BJ (cell line): ENCODE data around the gene UPK1A. TPM values are rescaled to one million over a fixed set of nuclear protein-coding genes. Genes with fewer than 3 reads are reported as not detected.
"Not testable (repeated sequence)": the region's sequence is repeated elsewhere in the genome, so short reads cannot be mapped to it uniquely, and the experiment has no call there.

Experiments used
- CTCF ChIA-PET: fragments of 350-600 bp; formaldehyde crosslinking; extraction: SDS; loops from one replicate; lab custom pipeline; 2021; ENCODE audit warnings: antibody characterized with exemption, inconsistent platforms; lab: Yijun Ruan, JAX
- POLR2A ChIA-PET: fragments of 300-600 bp; sonication (Branson Sonifier 250); formaldehyde crosslinking; extraction: SDS; loops from one replicate; lab custom pipeline; 2021; ENCODE audit warnings: antibody characterized with exemption; lab: Charles Lee
- DNase-seq: peaks from one replicate; pipeline ENCODE4 v3.0.0-alpha.2; 2011; ENCODE audit warnings: low read depth
- H3K27me3 ChIP-seq: 2 replicates; pipeline ENCODE4 v1.6.0; 2011; ENCODE audit warnings: low read length; ENCODE audit not compliant: control insufficient read depth, insufficient read depth
- H3K36me3 ChIP-seq: 2 replicates; pipeline ENCODE4 v1.5.1; 2011; ENCODE audit warnings: low read length; ENCODE audit not compliant: control insufficient read depth, insufficient read depth
- H3K4me3 ChIP-seq: 2 replicates; pipeline ENCODE4 v1.5.1; 2011; ENCODE audit warnings: low read depth, mild to moderate bottlenecking, control low read depth, low read length
- polyA plus RNA-seq: library from polyadenylated mRNA; depleted of rRNA; stranded (reverse); fragments of >200 nt; gene quantifications from 2 replicates; pipeline ENCODE4 v1.2.3, GENCODE V29; 2011
- TF ChIP-seq, protein P1 (sequence below): IDR thresholded peaks from 2 replicates; pipeline ENCODE4 v1.5.1; 2011; ENCODE audit warnings: low read depth, mild to moderate bottlenecking, control low read depth, inconsistent platforms, low read length, moderate library complexity; ENCODE audit not compliant: insufficient read depth

The UPK1A gene
- polyA plus RNA-seq, 1 experiment: 0.39 TPM

DNA sequence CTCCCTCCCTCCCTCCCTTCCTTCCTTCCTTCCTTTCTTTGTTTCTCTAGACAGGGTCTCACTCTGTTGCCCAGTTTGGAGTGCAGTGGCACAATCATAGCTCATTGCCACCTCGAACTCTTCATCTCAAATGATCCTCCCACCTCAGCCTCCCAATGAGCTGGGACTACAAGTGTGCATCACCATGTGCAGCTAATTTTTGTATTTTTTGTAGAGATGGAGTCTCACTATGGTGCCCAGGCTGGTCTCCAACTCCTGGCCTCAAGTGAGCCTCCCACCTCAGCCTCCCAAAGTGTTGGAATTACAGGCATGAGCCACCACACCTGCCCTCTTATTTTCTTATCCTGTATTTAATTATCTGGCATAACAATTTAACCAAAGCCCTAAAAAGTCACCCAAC is 4.4 kb downstream of the UPK1A start:
- no peak for DNase-seq
- POLR2A ChIA-PET: no interaction called here
- peaks cover 6% of the 10 kb centered on the region for H3K27me3 ChIP-seq
- H3K4me3 ChIP-seq: no peak overlapping the region
- TF ChIP-seq, protein P1, sequence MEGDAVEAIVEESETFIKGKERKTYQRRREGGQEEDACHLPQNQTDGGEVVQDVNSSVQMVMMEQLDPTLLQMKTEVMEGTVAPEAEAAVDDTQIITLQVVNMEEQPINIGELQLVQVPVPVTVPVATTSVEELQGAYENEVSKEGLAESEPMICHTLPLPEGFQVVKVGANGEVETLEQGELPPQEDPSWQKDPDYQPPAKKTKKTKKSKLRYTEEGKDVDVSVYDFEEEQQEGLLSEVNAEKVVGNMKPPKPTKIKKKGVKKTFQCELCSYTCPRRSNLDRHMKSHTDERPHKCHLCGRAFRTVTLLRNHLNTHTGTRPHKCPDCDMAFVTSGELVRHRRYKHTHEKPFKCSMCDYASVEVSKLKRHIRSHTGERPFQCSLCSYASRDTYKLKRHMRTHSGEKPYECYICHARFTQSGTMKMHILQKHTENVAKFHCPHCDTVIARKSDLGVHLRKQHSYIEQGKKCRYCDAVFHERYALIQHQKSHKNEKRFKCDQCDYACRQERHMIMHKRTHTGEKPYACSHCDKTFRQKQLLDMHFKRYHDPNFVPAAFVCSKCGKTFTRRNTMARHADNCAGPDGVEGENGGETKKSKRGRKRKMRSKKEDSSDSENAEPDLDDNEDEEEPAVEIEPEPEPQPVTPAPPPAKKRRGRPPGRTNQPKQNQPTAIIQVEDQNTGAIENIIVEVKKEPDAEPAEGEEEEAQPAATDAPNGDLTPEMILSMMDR: no peak
- H3K36me3 ChIP-seq: no peaks in the 10 kb centered on the region
- CTCF ChIA-PET: no interaction called here

DNA sequence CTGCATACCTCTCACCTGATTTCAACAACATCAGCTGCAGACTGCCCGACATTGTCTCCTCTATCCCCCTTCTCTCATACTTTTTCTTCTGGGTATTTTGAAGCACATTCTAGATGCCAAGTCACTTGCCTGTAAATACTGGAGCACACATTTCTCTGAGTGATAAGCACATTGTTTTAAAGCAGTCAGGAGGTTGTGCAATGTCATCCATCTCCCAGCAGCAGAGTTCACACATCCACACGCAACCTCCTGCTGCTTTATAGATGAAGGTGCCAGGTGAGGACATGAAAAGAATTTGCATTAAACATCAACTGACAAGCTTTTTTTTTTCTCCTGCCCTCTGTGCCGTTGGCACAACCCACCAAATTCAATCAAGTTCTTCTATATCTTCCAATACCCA is 5.5 kb downstream of the UPK1A start:
- DNase-seq: no peak
- Histone ChIP-seq H3K27me3 (peaks cover 6% of the 10 kb centered on the region), H3K36me3 (no peaks in the 10 kb centered on the region), H3K4me3 (no peak overlapping the region)
- CTCF ChIA-PET: no interaction called here
- POLR2A ChIA-PET: no interaction called here
- TF ChIP-seq, protein P1: no peak

GRCh38 chr19:35673121-35673804 is 6.9 kb downstream of the UPK1A start:
- no peak for DNase-seq
- TF ChIP-seq, protein P1: no peak
- Histone ChIP-seq H3K4me3 (peak overlapping the region; percentile 39), H3K27me3 (peaks cover 6% of the 10 kb centered on the region), H3K36me3 (no peaks in the 10 kb centered on the region)
- ChIA-PET POLR2A (interaction anchor here (0.5 kb wide), 1 partner anchor 464 kb away, joined by 4 read pairs; no protein-coding TSS in a partner anchor), CTCF (interaction anchor here (0.6 to 1.0 kb wide), 3 partner anchors 11 to 38 kb away, joined by 3 to 6 read pairs (median 3); no protein-coding TSS in a partner anchor)

DNA sequence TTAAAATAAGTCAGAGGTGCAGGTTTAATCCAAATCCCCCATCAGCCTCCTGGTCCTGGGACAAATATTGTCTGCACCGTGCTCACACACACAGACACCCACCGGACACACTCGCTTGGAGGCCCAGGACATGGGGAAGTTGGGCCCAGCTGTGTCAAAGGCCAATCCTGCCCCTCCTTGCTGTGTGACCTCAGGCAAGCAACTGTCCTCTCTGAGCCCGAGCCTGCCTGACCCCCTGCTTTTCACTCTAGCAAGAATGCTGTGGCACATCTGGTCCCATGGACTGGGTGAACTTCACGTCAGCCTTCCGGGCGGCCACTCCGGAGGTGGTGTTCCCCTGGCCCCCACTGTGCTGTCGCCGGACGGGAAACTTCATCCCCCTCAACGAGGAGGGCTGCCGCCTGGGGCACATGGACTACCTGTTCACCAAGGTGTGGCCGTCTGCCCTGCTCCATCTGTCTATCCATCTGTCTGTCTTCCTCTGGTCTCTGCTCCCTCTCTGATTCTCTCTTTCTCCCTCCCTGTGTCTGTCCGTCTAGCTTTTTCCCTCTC is 9.3 kb downstream of the UPK1A start:
- no peaks in the 10 kb centered on the region for H3K27me3 ChIP-seq
- ChIA-PET POLR2A (no interaction called here), CTCF (no interaction called here)

DNA sequence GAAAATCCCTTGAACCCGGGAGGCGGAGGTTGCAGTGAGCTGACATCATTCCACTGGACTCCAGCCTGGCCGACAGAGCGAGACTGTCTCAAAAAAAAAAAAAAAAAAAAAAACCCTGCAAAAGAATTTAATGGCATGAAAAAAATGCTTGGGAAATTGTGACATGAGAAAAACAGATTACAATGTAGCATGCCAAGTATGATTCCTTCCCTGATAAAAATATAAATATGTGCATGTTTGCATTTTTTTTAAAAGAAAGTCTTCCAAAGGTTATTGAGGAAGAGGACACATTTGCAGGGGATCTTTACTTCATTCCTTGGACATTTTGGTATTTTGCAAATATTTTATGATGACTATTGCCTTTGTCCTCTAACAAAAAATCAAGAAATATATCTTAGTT is 23.5 kb downstream of the UPK1A start:
- CTCF ChIA-PET: interaction anchor here (1.0 kb wide), 1 partner anchor 130 kb away, joined by 3 read pairs; no protein-coding TSS in a partner anchor
- no peak overlapping the region for H3K4me3 ChIP-seq
- POLR2A ChIA-PET: no interaction called here
- no peaks in the 10 kb centered on the region for H3K36me3 ChIP-seq
- TF ChIP-seq, protein P1: no peak
- DNase-seq: no peak
- H3K27me3 ChIP-seq: no peaks in the 10 kb centered on the region

More for the DNA sequence above, 9.3 kb downstream of the UPK1A start:
- Histone ChIP-seq H3K4me3 (no peak overlapping the region), H3K36me3 (no peaks in the 10 kb centered on the region)
- no peak for DNase-seq
- TF ChIP-seq, protein P1: no peak

DNA sequence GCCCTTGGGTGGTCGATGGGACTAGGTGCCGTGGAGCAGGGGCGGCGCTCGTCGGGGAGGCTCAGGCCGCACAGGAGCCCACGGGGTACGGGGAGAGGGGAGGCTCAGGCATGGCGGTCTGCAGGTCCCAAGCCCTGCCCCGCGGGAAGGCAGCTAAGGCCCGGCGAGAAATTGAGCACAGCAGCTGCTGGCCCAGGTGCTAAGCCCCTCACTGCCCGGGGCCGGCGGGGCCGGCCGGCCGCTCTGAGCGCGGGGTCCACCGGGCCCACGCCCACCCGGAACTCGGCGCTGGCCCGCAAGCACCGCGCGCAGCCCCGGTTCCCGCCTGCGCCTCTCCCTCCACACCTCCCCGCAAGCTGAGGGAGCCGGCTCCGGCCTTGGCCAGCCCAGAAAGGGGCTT is 24.8 kb downstream of the UPK1A start:
- POLR2A ChIA-PET, DNase-seq: not testable (repeated sequence)
- CTCF ChIA-PET: interaction anchor here (2.9 kb wide), 1 partner anchor 129 kb away, joined by 16 read pairs; no protein-coding TSS in a partner anchor

More for the DNA sequence above, 24.8 kb downstream of the UPK1A start:
- H3K36me3 ChIP-seq, H3K4me3 ChIP-seq, H3K27me3 ChIP-seq: not testable (repeated sequence)
